Activated B cell treated with CpG ODN at 0.5 μM for 24 hours (primary cell): ENCODE measurements around the gene WNT11. TPM values are rescaled to one million over a fixed set of nuclear protein-coding genes. Genes with fewer than 3 reads are reported as not detected.

Experiments used
- ATAC-seq: fragments of 200-7000 bp; cut with Tn5 transposase; one replicate; pipeline ENCODE4 v1.10.0; 2021; ENCODE audit warnings: low read depth, mild to moderate bottlenecking, moderate library complexity
- CTCF ChIA-PET: fragments of 350-600 bp; sonication (Branson Sonifier 250); formaldehyde crosslinking; loops from one replicate; lab custom pipeline; 2021; ENCODE audit warnings: antibody characterized with exemption; lab: Charles Lee
- POLR2A ChIA-PET: fragments of 350-600 bp; sonication (Branson Sonifier 250); formaldehyde crosslinking; loops from one replicate; lab custom pipeline; 2021; ENCODE audit warnings: antibody characterized with exemption; lab: Charles Lee
- DNase-seq: peaks from one replicate; pipeline ENCODE4 v3.0.0; 2022
- H3K27ac Mint-ChIP-seq: one replicate; pipeline ENCODE4 v1.8.0; 2020; ENCODE audit warnings: mixed read lengths
- H3K27me3 Mint-ChIP-seq: one replicate; pipeline ENCODE4 v1.8.0; 2021; ENCODE audit warnings: mixed read lengths
- H3K36me3 Mint-ChIP-seq: one replicate; pipeline ENCODE4 v1.8.0; 2021; ENCODE audit warnings: low read depth, mixed read lengths
- H3K4me1 Mint-ChIP-seq: one replicate; pipeline ENCODE4 v1.8.0; 2021; ENCODE audit warnings: mixed read lengths
- H3K4me3 Mint-ChIP-seq: one replicate; pipeline ENCODE4 v1.8.0; 2020; ENCODE audit warnings: mild to moderate bottlenecking, mixed read lengths
- H3K9me3 Mint-ChIP-seq: one replicate; pipeline ENCODE4 v1.8.0; 2020; ENCODE audit warnings: mixed read lengths
- intact Hi-C: fragments of 100-400 bp; cut with micrococcal nuclease; formaldehyde crosslinking; loops from one replicate; pipeline ENCODE4 v1.15.1; 2024
- total RNA-seq: library from RNA; stranded (reverse); gene quantifications from 2 replicates; pipeline ENCODE4 v1.2.3, GENCODE V29; 2022
- TF ChIP-seq, protein P1 (sequence below): fragments of 200-600 bp; IDR thresholded peaks from one replicate; pipeline ENCODE4 v1.8.0; 2022; ENCODE audit warnings: antibody characterized with exemption, mild to moderate bottlenecking

Gene WNT11
- total RNA-seq, 1 donor from 2014 or later: 0.16 TPM

DNA sequence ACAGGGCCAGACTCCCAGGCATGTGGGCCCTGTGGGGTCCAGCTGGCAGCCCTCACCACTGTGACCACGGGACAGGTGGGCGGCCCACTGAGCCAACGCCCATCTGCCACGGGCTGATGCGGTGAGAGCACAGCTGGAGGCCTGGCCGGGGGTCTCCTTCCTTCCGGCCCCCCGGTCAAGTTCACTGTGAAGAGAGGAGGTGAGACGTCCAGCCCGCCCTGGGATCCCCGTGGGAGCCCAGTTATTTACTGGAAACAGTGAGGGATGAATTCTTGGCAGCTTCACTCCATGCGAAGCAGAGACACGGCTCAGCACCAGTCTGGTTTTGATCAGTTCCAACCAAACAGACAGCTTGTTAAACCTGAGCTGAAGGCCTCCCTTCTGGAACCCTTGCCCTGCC lies 38.7 kb downstream of the WNT11 start:
- H3K4me3 Mint-ChIP-seq: no peak overlapping the region
- ATAC-seq (no peak), DNase-seq (no peak)
- no peaks in the 10 kb centered on the region for H3K9me3 Mint-ChIP-seq
- no peaks in the 10 kb centered on the region for H3K36me3 Mint-ChIP-seq
- ChIA-PET CTCF (no interaction called here), POLR2A (no interaction called here)
- intact Hi-C loops: no loop called here
- H3K27me3 Mint-ChIP-seq: peaks cover 5% of the 10 kb centered on the region
- TF ChIP-seq, protein P1, sequence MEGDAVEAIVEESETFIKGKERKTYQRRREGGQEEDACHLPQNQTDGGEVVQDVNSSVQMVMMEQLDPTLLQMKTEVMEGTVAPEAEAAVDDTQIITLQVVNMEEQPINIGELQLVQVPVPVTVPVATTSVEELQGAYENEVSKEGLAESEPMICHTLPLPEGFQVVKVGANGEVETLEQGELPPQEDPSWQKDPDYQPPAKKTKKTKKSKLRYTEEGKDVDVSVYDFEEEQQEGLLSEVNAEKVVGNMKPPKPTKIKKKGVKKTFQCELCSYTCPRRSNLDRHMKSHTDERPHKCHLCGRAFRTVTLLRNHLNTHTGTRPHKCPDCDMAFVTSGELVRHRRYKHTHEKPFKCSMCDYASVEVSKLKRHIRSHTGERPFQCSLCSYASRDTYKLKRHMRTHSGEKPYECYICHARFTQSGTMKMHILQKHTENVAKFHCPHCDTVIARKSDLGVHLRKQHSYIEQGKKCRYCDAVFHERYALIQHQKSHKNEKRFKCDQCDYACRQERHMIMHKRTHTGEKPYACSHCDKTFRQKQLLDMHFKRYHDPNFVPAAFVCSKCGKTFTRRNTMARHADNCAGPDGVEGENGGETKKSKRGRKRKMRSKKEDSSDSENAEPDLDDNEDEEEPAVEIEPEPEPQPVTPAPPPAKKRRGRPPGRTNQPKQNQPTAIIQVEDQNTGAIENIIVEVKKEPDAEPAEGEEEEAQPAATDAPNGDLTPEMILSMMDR: no peak
- no peak overlapping the region for H3K27ac Mint-ChIP-seq
- H3K4me1 Mint-ChIP-seq: no peaks in the 10 kb centered on the region

DNA sequence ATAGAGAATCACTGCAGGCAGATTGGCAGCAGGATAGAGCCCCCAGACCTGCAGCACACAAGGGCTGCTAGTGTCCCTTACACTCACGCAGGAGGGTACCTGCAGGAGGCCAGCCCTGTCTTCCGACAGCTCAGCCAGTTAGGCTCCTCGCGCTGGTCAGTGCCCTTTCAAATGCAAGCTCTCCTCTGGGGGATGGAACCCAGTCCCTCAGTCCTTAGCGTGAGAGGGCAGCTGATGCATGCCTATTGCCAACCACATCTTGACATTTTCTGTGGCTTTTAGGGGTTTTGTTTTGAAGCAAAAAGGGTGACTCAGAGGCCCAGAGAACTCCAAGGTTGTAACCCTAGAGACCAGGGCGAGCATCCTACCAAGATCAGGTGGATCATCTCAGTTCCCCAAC lies 40.0 kb downstream of the WNT11 start:
- no peak for ATAC-seq
- intact Hi-C loops: no loop called here

DNA sequence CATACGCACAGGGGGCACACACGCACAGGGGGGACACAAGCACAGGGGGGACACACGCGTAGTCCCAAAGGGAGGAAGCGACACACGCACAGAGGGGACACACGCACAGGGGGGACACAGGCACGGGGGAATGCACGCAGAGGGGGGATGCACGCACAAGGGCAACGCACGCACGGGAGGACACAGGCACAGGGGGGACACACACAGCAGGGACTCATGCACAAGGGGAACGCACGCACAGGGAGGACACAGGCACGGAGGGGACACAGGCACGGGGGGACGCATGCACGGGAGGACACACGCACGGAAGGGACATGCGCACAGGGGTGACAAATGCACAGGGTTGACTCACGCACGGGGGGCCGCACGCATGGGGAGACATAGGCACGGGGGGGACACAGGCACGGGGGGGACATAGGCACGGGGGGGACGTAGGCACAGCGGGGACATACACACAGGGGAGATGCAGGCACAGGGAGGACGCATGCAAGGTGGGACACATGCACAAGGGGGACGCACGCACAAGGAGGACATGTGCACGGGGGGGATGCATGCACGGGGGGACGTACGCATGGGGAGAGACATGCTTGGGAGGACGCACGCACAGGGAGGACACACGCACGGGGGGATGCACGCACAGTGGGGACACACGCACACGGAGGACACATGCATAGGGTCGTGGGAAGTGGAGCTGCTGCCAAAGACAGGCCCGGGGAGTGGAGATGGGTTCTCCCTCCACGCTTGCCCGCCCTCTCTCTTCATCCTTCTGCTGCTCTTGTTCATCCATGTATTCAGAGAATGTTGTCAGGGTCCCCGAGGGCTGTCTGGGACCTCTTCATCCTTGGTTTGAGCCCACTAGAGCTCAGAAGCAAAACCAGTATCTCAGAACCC lies 41.2 kb downstream of the WNT11 start:
- ChIA-PET POLR2A (no interaction called here), CTCF (no interaction called here)
- DNase-seq (no peak), ATAC-seq (no peak)
- Mint-ChIP-seq H3K9me3 (no peaks in the 10 kb centered on the region), H3K4me1 (no peaks in the 10 kb centered on the region), H3K4me3 (no peak overlapping the region), H3K27me3 (peaks cover 5% of the 10 kb centered on the region), H3K36me3 (no peaks in the 10 kb centered on the region), H3K27ac (no peak overlapping the region)
- TF ChIP-seq, protein P1: no peak
- intact Hi-C loops: no loop called here

More for the DNA sequence above, 40.0 kb downstream of the WNT11 start:
- no peaks in the 10 kb centered on the region for H3K9me3 Mint-ChIP-seq
- TF ChIP-seq, protein P1: no peak
- H3K27me3 Mint-ChIP-seq: peaks cover 5% of the 10 kb centered on the region
- DNase-seq: no peak
- H3K27ac Mint-ChIP-seq: no peak overlapping the region
- no peaks in the 10 kb centered on the region for H3K36me3 Mint-ChIP-seq
- no peaks in the 10 kb centered on the region for H3K4me1 Mint-ChIP-seq
- ChIA-PET CTCF (no interaction called here), POLR2A (no interaction called here)
- H3K4me3 Mint-ChIP-seq: no peak overlapping the region

DNA sequence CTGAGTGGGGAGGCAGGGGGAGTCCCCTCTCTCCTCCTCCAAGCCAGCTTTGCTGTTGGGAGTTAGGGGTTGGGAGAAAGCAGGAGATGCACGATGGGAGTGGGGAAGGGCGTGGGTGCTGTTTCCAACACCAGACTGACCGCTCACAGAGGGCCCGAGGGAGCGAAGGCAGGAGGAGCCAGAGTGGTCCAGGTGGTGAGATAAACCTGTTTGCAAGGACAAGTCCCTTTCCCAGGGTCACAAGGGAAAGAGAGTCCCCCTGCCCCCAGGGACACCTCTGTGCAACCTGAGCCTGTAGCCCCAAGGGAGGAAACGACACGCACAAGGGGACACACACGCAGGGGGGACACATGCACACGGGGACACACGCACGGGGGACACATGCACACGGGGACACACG lies 42.2 kb downstream of the WNT11 start:
- POLR2A ChIA-PET: no interaction called here
- peaks cover 5% of the 10 kb centered on the region for H3K27me3 Mint-ChIP-seq
- no peaks in the 10 kb centered on the region for H3K9me3 Mint-ChIP-seq
- DNase-seq (no peak), ATAC-seq (no peak)
- no peak overlapping the region for H3K27ac Mint-ChIP-seq
- H3K4me3 Mint-ChIP-seq: no peak overlapping the region
- CTCF ChIA-PET: no interaction called here
- no peaks in the 10 kb centered on the region for H3K4me1 Mint-ChIP-seq
- TF ChIP-seq, protein P1: no peak
- intact Hi-C loops: no loop called here
- no peaks in the 10 kb centered on the region for H3K36me3 Mint-ChIP-seq

DNA sequence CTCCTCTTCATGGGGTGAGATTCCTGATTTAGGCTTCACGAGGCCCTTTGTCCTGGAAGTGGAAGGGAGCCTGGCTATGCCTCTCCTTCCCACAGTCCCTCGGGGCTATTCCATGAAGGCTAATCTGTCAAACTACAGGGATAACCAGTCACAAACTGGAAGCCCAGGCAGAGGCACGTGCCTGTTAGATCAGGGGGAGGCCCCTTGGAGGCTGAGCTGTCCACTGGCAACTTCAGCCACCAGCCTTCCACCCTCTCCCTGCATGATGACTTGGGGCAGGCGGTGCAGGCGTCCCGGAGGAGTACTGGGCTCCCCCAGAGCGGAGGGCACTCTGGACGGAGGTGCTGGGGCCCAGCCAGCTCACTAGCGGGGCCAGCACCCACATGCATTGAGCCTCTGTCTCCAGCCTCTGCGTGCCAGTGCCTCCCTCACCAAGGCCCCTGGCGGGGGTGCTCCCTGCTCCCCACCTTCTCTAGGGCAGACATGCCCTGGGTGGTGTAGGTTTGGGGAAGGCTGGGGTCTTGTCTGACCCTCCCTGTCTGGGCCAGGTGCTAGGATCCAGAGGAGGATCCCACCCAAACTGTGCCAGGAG lies 42.9 kb downstream of the WNT11 start:
- ATAC-seq (no peak), DNase-seq (no peak)
- CTCF ChIA-PET: no interaction called here
- intact Hi-C loops: no loop called here
- POLR2A ChIA-PET: no interaction called here
- Mint-ChIP-seq H3K36me3 (no peaks in the 10 kb centered on the region), H3K27me3 (peaks cover 2% of the 10 kb centered on the region), H3K4me1 (no peaks in the 10 kb centered on the region), H3K27ac (no peak overlapping the region), H3K4me3 (no peak overlapping the region), H3K9me3 (no peaks in the 10 kb centered on the region)
- TF ChIP-seq, protein P1: no peak
